ENCODE data around the gene STRIT1.
A peak's percentile ranks its signal among the peaks of the same experiment; 100 is the strongest.

The STRIT1 gene

GRCh38 chr3:155293516-155293915 is at the start of gene STRIT1:
Gene STRIT1, minus strand, starts transcription at chr3:155293683.
- DNase-seq = no peak

GRCh38 chr3:155342344-155342743 is 48.9 kb upstream of the STRIT1 start:
- DNase-seq = no peak

- DNase-seq = no peak
These were observed 45.6 kb upstream of the STRIT1 start for GRCh38 chr3:155339052-155339451.

- no peak for DNase-seq
These were observed 42.4 kb upstream of the STRIT1 start for GRCh38 chr3:155335724-155336354.

GRCh38 chr3:155334914-155335723 is 41.6 kb upstream of the STRIT1 start:
- DNase-seq = peak in 1 of 6 experiments; percentile 6

GRCh38 chr3:155334215-155334913 is 40.9 kb upstream of the STRIT1 start:
- DNase-seq = no peak

GRCh38 chr3:155332716-155333115 is 39.2 kb upstream of the STRIT1 start:
- DNase-seq = no peak

GRCh38 chr3:155331078-155331477 is 37.6 kb upstream of the STRIT1 start:
- DNase-seq = no peak

- no peak for DNase-seq
These were observed 36.9 kb upstream of the STRIT1 start for GRCh38 chr3:155330370-155330769.

- no peak for DNase-seq
These were observed 36.1 kb upstream of the STRIT1 start for GRCh38 chr3:155329513-155330048.

- no peak for DNase-seq
These were observed 34.4 kb upstream of the STRIT1 start for GRCh38 chr3:155327871-155328270.

GRCh38 chr3:155327430-155327829 is 33.9 kb upstream of the STRIT1 start:
- DNase-seq = no peak

GRCh38 chr3:155326901-155327300 is 33.4 kb upstream of the STRIT1 start:
- no peak for DNase-seq

GRCh38 chr3:155326244-155326643 is 32.8 kb upstream of the STRIT1 start:
- DNase-seq = no peak

- no peak for DNase-seq
These were observed 31.9 kb upstream of the STRIT1 start for GRCh38 chr3:155325263-155325835.

GRCh38 chr3:155323063-155323666 is 29.7 kb upstream of the STRIT1 start:
- DNase-seq = no peak

GRCh38 chr3:155321418-155321817 is 27.9 kb upstream of the STRIT1 start:
- no peak for DNase-seq

- DNase-seq = no peak
These were observed 27.5 kb upstream of the STRIT1 start for GRCh38 chr3:155320934-155321333.

GRCh38 chr3:155318740-155319139 is 25.3 kb upstream of the STRIT1 start:
- DNase-seq = no peak

- DNase-seq = no peak
These were observed 23.7 kb upstream of the STRIT1 start for GRCh38 chr3:155317211-155317610.

GRCh38 chr3:155316426-155316825 is 22.9 kb upstream of the STRIT1 start:
- no peak for DNase-seq

- DNase-seq = no peak
These were observed 20.4 kb upstream of the STRIT1 start for GRCh38 chr3:155313916-155314315.

- no peak for DNase-seq
These were observed 19.8 kb upstream of the STRIT1 start for GRCh38 chr3:155313300-155313699.
